HG03280 (cell line): ENCODE data around the gene C21orf58.

Experiments used
- ATAC-seq: cut with Tn5 transposase; IDR thresholded peaks from one replicate; pipeline ENCODE4 v1.9.1; 2021; ENCODE audit warnings: mild to moderate bottlenecking, moderate library complexity; ENCODE audit not compliant: unreplicated experiment

Gene C21orf58

GRCh38 chr21:46354518-46354917 lies 30.8 kb upstream of the C21orf58 start:
- no peak for ATAC-seq

- no peak for ATAC-seq
These were observed 30.4 kb upstream of the C21orf58 start for GRCh38 chr21:46354046-46354445.

- ATAC-seq = no peak
These were observed 29.2 kb upstream of the C21orf58 start for GRCh38 chr21:46352913-46353312.

GRCh38 chr21:46352164-46352515 lies 28.5 kb upstream of the C21orf58 start:
- ATAC-seq = no peak

GRCh38 chr21:46351476-46352163 lies 27.9 kb upstream of the C21orf58 start:
- ATAC-seq = no peak

GRCh38 chr21:46350981-46351380 lies 27.3 kb upstream of the C21orf58 start:
- ATAC-seq = no peak

GRCh38 chr21:46350571-46350970 lies 26.9 kb upstream of the C21orf58 start:
- no peak for ATAC-seq

GRCh38 chr21:46349134-46349760 lies 25.6 kb upstream of the C21orf58 start:
- no peak for ATAC-seq

GRCh38 chr21:46347791-46348381 lies 24.2 kb upstream of the C21orf58 start:
- ATAC-seq = no peak

- ATAC-seq = no peak
These were observed 23.5 kb upstream of the C21orf58 start for GRCh38 chr21:46347203-46347550.

GRCh38 chr21:46346296-46347202 lies 22.9 kb upstream of the C21orf58 start:
- no peak for ATAC-seq

GRCh38 chr21:46345861-46346260 lies 22.2 kb upstream of the C21orf58 start:
- no peak for ATAC-seq

- ATAC-seq = no peak
These were observed 20.7 kb upstream of the C21orf58 start for GRCh38 chr21:46344219-46344915.

- no peak for ATAC-seq
These were observed 17.3 kb upstream of the C21orf58 start for GRCh38 chr21:46340998-46341397.

- ATAC-seq = no peak
These were observed 12.9 kb upstream of the C21orf58 start for GRCh38 chr21:46336603-46337002.

- ATAC-seq = no peak
These were observed 10.9 kb upstream of the C21orf58 start for GRCh38 chr21:46334351-46335140.

GRCh38 chr21:46329796-46330195 lies 6.1 kb upstream of the C21orf58 start:
- no peak for ATAC-seq

GRCh38 chr21:46328151-46328550 lies 4.5 kb upstream of the C21orf58 start:
- ATAC-seq = no peak

GRCh38 chr21:46327711-46328110 lies 4.0 kb upstream of the C21orf58 start:
- no peak for ATAC-seq

GRCh38 chr21:46326110-46326703 lies 2.5 kb upstream of the C21orf58 start:
- no peak for ATAC-seq
